HG02981 (cell line): ENCODE measurements around the gene SYNGR3.

ENCODE experiments used
- ATAC-seq: cut with Tn5 transposase; IDR thresholded peaks from one replicate; pipeline ENCODE4 v1.9.1; 2021; ENCODE audit warnings: mild to moderate bottlenecking, moderate library complexity; ENCODE audit not compliant: unreplicated experiment

SYNGR3 gene

DNA sequence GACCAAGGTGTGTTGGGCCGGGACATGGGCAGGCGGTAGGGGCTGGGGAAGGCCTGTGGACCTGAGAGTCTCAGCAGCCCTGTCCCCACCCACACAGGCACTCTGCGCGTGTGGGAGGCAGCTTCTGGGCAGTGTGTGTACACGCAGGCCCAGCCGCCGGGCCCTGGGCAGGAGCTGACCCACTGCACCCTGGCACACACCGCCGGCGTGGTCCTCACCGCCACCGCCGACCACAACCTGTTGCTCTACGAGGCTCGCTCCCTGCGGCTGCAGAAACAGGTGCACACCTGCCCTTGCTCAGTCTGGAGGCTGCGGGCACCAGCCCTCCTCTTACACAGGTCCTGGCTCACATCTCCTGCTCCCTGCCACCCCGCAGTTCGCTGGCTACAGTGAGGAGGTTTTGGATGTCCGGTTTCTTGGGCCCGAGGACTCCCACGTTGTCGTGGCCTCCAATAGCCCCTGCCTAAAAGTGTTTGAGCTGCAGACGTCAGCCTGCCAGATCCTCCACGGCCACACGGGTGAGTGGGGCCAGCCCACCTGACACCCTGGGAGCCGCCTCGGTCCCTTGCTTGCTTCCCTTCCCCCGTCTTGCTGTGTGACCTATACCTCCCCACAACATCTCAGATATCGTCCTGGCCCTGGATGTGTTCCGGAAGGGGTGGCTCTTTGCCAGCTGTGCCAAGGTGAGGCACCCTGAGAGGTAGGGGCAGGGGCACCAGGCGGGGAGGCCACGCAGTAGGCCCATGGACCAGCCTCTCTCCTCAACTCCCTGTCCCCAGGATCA is 14.1 kb upstream of the SYNGR3 start:
- no peak for ATAC-seq

DNA sequence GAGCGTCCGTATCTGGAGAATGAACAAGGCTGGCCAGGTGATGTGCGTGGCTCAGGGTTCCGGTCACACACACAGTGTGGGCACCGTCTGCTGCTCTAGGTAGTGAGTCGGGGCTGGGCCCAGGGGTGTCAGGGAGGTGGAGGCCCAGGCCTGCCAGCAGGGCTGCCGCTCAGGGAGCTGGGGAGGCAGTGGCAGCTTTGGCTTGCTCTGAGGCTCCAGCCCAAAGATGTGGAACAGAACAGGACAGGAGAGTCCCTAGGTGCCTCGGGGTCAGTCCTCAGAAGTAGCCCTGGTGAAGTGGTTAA is 13.6 kb upstream of the SYNGR3 start:
- no peak for ATAC-seq

DNA sequence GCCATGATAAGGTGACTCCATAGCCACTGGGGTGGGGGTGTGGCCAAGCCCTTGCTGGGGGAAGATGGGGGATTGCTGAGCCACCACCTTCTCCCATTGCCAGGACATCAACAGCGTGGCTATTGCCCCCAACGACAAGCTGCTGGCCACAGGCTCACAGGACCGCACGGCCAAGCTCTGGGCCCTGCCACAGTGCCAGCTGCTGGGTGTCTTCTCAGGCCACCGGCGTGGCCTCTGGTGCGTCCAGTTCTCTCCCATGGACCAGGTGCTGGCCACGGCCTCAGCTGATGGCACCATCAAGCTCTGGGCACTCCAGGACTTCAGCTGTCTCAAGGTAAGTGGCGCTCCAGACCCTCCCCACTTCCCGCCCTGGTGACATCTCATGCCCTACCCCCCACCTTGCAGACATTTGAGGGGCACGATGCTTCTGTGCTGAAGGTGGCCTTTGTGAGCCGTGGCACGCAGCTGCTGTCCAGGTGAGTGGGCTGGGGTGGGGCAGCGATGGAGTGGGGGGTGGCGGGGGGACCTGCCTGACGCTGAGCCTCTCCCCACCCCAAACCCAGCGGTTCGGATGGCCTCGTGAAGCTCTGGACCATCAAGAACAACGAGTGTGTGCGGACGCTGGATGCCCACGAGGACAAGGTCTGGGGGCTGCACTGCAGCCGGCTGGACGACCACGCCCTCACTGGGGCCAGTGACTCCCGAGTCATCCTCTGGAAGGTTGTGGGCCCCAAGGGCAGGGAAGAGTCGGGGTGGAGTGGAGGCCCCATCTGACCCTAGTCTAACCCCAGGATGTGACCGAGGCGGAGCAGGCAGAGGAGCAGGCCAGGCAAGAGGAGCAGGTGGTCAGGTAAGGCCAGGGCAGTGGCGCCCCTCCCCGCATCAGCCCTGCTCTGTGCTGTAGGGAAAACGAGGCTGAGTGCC is 12.6 kb upstream of the SYNGR3 start:
- ATAC-seq: no peak

DNA sequence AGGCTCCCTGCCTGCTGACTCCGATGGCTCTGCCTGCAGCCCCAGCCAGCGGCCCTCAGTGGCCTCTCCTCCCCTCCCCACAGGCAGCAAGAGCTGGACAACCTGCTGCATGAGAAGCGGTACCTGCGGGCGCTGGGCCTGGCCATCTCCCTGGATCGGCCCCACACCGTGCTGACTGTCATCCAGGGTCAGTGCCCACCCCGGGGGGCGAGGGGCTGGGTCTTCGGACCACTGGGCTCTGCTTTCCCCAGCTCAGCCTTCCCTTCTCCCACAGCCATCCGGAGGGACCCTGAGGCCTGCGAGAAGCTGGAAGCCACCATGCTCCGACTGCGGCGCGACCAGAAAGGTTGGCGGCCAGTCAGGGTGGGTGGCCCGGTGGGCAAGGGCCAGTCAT is 11.9 kb upstream of the SYNGR3 start:
- ATAC-seq: no peak

DNA sequence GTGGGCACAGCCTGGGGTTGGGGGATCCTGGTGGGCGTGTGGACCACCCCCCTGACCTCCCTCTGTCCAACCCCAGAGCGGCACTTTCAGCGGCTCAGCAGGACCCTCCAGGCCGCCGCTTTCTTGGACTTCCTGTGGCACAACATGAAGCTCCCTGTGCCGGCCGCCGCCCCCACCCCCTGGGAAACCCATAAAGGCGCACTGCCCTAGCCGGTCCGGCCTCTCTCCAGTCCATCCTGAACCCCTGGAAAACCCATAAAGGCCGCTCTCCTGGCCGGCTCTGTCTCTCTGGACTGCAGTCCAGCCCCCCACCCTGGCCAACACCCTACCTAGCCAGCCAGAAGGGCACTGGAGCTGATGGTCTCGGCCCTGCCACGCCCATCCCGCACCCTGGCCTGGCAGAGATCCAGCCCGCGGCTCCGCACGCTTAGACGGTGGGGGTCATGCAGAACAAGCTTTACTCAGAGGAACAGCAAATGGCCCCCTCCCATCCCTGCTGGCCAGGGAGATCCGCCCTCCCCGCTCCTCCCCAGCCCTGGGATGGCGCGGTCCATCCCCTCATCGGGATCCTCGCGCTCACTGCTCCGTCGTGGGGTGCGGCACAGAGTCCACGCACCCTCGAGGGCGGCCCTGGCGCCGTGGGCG is 11.2 kb upstream of the SYNGR3 start:
- no peak for ATAC-seq

DNA sequence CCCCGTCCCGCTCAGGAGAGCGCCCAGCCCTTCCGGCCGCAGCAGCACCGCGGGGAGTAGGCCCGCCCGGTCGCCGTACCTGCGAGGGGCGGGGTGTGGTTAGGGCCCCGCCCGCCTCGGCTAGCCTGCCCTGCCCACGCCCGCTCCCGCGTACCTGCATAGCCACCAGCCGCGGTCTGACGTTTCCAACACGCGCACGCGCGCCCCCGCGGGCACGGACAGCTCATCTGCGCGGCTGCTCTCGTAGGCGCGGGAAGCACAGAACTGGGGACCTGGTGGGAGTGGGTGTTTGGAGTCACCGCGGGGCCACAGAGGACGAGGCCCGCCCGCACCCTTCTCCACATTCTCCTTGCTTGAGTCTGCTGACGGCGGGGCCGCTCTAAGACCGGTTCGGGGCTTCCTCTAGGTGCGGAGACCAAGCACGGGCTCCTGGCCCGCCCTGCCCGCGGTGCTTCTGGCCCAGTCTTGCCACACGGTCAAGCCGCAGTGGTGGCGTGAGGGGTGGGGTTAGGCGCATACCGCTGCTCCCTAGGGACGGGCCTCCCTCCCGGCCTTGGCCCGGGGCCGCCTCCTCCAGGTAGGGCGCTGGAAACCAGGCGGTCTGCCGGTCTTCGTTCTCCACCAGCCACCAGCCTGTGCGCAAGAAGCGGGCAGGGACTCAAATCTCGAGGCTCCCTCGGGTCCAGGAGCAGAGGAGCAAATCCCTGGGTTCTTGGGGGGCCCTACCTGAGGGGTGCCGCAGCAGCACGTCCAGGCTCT is 10.3 kb upstream of the SYNGR3 start:
- ATAC-seq: no peak

DNA sequence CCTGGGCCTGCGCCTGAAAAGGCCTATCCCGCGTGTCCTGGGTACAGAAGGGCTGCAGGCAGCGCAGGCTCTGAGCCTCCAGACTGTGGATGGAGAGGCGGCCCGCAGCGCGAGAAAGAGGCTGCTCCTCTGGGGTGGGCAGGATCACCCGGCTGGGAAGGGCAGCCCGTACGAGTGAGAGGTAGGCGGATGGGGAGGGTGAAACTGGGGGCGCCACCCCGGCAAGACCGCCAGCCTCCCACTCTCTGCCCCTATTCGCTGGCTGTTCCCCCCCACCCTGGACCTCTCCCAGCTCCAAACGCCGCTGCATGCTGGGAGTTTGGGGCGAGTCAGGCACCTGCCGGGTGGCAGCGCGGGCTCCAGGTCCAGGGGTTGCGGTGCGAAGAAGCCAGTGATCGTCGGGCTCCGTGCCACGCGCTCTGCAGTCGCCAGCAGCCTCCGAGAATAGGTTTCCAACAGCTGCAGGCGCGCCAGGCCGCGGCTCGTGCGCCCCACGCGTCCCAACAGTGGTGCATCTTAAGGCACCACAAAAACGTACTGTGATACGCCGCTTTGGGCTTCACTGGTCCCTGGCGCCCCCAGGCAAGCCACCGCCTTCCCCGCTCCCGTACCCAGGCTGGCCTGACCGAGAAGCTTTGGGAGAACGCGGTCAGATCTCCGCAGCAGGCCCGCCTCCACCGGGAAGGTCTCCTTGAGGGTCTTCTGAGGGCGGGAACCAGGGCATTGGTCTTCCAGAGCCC is 9.6 kb upstream of the SYNGR3 start:
- no peak for ATAC-seq

DNA sequence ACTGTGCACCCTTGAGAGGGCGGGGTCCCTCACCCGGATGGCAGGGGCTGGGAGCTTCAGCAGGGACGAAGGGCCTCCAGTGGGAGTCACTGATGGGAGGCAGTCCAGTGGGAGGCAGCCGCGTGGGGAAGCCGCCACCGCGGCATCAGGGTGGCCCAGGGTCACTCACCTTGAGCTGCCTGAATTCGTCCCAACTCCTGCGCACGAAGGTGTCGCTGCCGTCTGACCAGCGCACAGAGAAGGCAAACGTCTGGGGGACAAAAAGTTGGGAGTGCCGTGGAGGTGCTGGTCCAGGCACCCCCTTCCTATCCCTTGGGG is 9.0 kb upstream of the SYNGR3 start:
- no peak for ATAC-seq

DNA sequence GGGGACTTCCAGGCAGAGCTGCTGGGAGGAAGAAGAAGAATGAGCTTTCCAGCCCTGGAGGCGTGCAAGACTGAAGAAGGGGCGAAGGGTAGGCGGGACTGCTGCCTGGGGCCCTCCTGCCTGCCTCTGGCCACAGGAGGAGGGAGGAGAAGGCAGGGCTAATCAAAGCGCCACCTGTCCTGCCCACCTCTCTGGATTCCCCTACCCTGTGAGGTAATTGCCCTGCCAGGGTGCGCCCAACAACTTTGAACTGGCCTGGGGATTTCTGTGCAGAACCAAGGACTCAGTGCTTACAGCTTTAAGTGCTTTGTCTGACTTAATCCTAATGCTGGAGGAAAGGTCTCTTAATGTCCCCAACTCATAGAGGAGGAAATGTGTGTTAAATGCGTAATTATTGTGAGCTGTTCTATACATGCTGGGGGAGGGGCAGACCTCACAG is 8.4 kb upstream of the SYNGR3 start, which contains the start of gene NOXO1:
Gene NOXO1, minus strand, starts transcription at position 72 of the 439 bp plus-strand sequence. CDS start 290 bp downstream, outside the sequence.
- ATAC-seq: no peak

DNA sequence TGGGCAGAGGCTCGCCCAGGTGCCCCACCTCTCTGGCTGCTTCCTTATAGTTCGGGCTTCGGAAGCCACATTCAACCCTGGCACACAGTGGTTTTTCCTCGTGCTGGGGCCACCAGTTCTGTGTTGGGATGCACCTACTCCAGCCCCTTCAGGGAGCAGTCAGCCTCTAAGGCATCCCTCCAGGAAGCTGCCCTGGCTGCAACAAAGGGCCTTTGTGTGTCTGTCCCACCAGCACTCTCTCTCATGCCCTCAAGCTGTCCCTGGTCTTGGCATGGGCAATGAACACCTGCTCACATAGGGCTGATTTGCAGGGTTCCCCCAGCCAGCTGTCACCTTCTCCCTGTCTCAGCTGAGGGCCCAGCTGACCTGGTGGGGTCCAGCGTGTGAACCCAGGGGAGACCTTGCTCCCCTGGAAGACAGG is 7.7 kb upstream of the SYNGR3 start:
- ATAC-seq: no peak

DNA sequence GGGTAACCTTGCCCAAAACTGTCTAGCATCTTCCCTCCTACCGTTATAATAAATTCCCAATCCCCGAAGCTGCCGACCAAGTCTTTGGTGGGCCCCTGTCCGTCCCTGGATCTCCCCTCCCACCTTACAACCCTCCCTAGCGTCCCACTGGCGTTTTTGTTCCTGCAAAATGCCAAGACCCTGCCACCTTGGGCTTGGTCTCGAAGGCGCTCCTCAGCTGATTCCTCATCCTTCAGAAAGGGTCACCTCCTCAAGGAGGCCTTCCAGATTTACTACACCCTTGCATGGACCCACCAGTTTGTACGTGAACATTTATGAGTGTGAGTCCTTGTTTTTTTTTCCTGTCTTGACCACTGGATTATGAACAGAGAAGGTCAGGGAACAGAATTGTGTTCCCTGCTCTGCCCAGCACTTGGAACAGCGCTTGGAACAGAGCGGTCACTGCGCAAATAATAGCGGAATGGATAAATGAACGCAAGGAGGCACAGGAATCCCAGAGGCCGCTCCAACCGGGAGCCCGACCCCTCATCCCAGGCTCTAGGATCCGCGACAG is 6.7 kb upstream of the SYNGR3 start:
- ATAC-seq: no peak

DNA sequence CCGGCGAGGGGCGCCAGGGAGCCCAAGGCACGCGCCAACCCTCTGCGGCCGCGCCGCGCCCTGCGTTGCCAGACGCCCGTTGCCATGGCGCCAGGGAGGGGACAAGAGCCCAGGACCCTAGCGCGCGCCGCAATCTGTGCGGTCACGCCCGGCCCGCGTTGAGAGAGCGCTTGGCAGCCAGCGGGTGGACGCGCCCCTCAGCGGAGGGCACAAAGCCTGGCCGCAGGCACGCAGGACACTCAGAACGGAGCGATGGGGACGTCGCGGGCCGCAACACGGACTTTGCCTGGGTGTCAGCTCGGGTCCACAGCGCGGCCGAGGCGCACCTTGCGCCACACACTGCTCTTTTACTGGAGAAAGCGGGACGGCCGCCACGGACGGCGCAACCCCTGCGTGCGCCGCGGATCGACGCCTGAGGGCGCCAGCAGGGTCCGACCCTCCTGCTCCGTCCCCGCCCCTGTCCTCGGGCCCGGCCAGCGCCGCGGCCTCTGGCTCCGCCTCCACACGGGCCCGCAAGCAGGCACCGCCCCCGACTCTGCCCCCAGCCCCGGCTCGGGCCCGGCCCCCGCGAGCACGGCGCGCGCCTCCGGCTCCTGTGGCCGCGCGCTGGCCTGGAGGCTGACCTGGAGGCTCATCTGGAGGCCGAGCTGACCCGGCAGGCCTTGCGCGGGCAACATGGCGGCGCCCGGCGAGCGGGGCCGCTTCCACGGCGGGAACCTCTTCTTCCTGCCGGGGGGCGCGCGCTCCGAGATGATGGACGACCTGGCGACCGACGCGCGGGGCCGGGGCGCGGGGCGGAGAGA is 6.0 kb upstream of the SYNGR3 start, which contains the start of gene GFER:
Gene GFER, plus strand, starts transcription at position 650 of the 803 bp plus-strand sequence. Its CDS starts 26 bp downstream, at position 676.
- ATAC-seq: peak; percentile 65

DNA sequence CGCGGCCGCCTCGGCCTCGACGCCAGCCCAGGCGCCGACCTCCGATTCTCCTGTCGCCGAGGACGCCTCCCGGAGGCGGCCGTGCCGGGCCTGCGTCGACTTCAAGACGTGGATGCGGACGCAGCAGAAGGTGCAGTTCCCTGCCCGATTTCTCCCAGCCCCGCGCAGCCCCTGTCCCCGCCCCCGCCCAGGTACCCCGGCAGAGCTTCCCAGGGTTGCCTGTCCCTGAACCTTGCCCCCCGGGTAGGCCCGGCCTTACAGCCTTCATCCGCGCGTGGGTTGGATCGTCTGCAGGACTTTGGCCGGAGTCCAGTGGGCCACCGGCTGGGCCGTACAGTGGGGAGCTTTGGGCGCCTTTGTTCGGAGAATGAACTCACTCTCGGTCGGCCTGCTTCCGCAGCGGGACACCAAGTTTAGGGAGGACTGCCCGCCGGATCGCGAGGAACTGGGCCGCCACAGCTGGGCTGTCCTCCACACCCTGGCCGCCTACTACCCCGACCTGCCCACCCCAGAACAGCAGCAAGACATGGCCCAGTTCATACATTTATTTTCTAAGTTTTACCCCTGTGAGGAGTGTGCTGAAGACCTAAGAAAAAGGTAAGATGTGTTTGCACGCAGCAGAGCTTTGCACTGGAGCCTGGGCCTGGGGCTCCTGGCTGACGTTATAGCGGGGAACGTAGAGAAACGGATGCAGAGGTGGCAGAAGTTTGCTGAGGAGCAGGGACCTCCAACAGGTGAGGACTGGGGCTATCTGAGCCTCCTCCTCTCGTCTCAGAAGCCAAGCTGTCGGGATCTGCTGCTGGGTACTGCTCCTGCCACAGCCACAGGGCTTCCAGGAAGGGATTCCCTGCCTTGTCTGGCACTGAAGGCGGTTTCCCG is 5.2 kb upstream of the SYNGR3 start:
- peak; percentile 14 for ATAC-seq

DNA sequence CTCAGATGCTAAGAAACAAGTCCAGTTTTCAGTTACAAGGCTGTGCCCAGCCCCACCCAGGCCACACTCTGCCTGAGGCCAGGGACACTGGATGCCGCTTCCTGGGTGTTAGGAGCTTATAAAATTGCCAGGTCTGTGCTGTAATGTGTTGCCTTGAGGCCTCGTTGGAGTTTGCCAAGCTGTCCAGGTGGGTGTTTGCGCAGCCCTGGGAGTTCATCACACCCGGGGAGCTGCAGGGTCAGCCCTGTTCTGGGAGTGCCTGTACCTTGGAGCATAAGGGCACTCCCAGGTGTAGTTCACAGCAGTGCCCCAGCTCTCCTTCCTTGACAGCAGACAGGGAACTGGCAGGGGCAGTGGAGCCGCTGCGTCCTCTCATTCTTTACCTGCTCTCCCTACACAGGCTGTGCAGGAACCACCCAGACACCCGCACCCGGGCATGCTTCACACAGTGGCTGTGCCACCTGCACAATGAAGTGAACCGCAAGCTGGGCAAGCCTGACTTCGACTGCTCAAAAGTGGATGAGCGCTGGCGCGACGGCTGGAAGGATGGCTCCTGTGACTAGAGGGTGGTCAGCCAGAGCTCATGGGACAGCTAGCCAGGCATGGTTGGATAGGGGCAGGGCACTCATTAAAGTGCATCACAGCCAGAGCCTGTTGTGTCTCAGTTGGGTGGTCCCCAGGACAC is 4.2 kb upstream of the SYNGR3 start:
- no peak for ATAC-seq

DNA sequence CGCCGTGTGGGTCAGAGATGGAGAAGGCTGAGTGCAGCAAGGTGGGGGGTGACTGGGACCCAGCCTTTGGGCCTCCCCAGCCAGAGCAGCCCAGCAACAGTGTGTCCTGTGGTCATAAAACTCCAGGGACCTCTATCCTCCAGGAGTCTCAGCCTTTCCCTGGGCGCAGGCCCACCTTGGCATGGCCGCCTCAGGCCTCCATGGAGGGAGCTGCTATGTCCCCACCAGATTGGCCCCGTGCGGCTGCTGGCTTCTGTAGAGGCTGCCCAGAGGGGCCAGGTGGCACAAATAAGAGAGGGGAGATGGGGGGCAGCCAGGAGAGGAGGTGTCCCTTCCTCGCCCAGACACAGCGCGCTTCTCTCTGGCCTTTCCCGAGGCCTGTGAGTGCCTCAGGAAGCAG is 2.6 kb upstream of the SYNGR3 start:
- no peak for ATAC-seq

DNA sequence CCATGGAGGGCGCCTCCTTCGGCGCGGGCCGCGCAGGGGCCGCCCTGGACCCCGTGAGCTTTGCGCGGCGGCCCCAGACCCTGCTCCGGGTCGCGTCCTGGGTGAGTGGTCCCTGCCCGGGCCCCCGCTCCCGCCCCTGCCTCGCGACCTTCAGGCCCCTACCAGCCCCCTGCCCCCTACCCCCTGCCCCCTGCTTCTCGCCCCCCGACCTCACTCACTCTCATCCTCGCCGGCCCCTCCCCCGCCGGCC is 256 bp downstream of the SYNGR3 start:
- ATAC-seq: no peak

DNA sequence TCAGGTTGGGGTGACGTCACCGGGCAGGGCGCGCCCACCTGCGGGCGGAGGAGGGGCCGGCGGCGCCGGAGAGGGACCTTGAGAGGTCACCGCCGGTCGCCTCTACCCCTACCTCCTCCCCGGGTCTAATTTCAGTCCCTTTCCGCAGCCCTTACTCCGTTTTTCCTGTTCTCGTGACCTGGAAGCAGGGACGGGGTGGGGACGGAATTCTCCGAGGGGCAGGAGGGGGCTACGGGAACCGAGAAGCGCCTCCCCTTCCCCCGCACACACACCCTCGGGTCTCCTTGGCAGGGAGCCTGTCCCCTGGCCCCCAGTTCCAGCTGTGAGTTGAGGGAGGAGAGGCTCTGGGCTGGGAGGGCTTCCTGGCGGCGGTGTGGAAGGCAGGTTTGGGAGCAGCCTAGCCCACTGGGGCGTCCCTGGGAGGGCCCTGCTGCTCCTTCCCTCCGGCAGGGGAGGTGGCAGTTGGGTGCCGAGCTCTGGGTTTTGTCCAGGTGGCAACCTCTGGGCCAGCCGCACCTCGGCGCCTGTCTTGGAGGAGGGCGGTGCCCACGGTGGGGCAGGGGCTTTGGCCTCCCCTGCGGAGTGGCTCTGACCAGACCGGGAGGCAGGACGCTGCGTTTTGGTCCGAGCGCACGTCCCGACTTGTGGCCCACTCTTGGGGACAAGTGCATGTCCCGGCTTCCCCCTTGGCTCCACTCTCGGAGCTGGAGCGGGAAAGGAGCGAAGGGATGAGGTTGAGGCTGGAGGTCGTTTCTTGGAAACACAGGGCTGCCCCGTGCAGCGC is 773 bp downstream of the SYNGR3 start:
- ATAC-seq: no peak
